GM18868 (cell line): ENCODE results near the gene CACNB2.
A peak's percentile ranks its signal among the peaks of the same experiment; 100 is the strongest.

Experiments used
- ATAC-seq: cut with Tn5 transposase; IDR thresholded peaks from one replicate; pipeline ENCODE4 v1.9.1; 2021; ENCODE audit warnings: mild to moderate bottlenecking, moderate library complexity; ENCODE audit not compliant: unreplicated experiment

CACNB2 gene

GRCh38 chr10:18140149-18140956, at the start of gene CACNB2:
CACNB2 (plus strand) TSS chr10:18140424.
- ATAC-seq = no peak

DNA sequence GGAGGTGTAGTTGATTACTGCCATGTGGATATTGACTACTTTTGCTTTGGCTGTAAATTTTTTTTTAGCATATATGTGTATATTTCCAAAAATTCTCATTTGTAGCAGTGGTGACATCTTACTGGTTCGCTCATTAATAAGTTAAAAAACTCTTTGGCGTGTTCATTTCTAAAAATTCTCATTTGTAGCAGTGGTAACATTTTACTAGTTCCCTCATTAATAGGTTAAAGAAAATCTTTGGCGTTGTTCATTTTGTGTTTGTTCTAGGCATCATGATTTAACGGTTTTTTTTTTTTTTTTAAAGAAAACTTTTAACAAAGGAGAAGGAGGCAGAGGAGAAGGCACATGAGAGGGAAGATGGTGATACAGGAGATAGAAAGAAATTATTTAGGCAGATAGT, 45.9 kb upstream of the CACNB2 start:
- ATAC-seq = no peak

GRCh38 chr10:18094793-18095192, 45.4 kb upstream of the CACNB2 start:
- ATAC-seq = no peak

DNA sequence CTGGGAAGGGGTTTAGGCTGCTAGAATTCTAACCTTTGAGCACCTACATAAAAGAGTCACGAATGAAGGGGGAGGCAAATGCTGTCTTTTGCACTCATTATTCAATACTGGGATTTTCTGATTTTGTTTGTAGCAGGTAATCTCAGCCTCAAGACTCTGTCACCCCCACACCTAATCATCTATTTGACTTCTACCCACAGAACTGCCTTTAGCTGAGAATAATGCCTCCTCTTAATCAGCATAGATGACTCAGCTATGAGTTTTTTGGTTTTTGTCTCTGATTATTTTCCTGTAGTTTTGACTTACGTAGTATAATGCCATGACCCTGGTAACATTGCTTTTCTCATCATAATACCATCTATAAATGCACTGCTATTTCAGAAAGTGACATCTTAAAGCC, 42.7 kb upstream of the CACNB2 start:
- no peak for ATAC-seq

- no peak for ATAC-seq
Observed at GRCh38 chr10:18098201-18098600, 42.0 kb upstream of the CACNB2 start.

DNA sequence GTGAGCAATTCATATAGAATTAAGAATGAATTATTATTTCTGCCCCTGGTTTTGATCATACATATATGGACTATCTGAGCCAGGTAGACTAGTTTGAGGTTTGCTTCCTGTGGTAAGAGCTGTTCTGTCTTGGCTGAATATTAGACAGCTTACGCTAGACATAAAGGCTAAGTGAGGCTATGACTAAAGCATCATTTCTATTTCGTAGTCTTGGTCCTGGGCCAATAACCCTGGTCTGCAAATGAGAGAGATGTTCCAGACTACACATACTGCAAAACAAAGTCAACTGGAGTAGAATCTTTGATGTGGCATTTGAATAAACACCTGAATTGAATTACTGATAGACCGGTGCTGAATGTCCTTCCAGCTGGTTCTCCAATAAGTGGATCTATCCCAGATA, 40.8 kb upstream of the CACNB2 start:
- ATAC-seq = no peak

GRCh38 chr10:18100669-18101068, 39.6 kb upstream of the CACNB2 start:
- no peak for ATAC-seq

- ATAC-seq = no peak
Observed at GRCh38 chr10:18102404-18102803, 37.8 kb upstream of the CACNB2 start.

DNA sequence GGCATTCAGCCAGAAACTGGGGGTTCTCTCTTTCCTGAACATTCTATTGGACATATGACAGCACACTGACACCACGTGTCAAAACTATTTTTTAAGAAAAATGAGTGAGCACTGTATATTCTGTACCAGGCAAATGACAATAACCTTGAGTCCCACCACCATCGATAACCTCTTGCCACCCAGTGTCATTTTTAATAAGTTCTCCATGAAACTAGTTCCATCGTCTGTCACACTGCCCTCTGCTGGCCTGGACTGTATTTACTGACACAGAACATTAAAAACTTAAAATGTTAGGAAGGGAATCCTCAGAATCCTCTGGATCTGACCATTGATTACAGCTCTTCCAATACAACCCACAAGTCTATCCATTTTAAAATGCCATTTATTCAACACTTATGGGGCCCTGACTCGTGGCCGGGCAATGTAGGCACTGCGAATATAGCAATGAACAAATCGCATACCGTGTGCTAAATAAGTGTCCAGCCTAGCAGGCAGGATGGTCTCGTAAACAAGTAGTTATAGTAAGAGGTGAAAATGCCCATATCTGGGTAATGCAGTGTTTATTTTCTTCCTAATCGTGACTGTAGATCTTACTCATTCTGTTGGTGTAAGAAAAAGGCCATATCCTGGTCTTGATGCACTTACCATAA, 35.9 kb upstream of the CACNB2 start:
- ATAC-seq = peak; percentile 59

DNA sequence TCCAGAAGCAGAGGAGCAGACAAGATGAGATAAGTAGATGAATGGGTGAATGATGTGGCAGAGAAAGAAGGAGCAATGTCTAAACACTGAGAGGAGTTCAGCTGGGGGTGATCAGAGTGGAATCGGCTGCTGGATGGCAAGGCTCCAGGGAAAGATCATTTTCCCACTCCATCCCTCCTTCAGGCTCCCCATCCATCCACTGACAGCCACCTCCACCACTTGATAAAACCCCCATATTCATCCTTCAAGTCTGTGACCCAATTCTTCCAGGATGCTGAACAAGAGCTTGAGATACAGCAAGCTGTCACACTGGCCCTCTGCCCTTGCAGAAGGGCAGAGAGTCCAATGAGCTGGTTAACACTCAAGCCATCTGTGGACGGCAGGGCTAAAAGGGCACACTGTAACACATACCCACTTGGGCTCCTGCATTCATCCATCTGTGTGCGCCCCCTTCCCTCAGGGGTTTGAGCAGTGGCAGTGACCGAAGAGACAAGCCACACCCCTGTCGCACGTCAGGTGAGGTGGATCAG, 30.8 kb upstream of the CACNB2 start:
- no peak for ATAC-seq

DNA sequence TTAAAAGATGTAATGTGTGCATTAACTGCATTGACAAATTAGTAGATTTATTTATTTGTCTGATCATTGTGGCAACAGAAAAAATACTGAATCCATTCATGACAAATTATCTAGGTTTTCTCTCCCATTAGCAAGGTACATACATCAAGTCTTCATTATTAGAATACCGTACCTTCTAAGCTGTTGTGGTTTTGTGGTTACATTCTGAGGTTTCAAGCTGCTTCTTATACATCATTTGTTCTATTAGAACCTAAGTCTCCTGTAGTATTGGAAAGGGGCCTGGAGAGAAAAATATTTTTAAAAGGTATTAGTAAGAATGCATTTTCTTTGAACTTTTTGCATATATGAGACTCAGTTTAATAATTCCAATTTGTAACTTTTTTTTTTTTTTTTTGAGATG, 26.3 kb upstream of the CACNB2 start:
- no peak for ATAC-seq

DNA sequence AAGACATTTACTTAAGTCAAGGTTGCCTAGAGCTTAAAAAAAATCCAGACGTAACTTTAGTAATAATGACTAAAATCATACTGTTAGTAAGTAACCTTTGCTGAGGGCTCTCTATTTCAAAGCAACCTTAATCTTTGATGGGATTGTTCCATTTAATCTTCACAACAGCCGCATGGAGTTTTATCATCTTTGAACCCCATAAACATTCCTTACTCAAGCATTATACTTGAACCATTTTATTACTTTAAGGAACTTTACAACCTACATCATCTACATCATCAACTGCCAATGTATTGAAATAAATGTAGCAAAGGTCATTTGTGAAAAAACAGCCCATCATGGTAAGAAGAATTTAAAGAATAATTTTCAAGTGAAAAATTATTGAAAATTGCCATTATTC, 22.9 kb upstream of the CACNB2 start:
- ATAC-seq = no peak

DNA sequence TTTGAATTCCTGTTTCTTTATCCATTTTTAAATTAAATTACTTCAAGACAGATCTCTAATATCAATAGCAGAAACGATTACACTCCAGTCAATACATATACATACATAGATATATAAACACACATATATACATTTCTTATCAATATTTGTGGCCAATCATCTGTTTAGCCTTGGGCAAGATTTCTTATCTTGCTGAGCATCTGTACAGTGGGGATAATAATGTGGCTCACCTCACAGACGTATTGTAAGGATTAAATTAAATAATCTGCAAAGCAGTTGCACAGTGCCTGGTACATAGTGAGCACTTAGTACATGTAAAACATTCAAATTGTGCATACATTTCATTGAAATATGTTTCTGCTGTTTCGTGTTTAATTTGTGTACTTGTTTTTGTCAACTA, 17.5 kb upstream of the CACNB2 start:
- no peak for ATAC-seq

GRCh38 chr10:18133046-18133445, 7.2 kb upstream of the CACNB2 start:
- no peak for ATAC-seq

DNA sequence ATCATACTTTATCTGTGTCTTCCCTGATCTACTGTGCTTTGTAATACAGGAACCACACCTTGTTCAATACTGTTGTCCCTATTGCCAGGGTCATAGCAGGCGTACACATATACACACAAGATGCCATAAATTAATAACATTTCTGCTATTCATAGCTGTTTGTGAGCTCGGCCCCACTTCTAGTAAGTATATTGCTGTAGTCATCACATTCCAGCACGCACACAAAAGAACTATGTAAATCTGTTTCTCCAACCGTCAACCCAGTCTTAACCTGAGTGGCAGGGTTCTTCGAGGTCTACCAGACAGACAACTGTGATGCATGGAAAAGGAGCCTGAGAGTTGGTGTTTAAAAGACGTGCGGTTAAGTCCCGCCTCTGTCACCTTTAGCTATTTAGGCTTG, 5.7 kb upstream of the CACNB2 start:
- ATAC-seq = no peak

DNA sequence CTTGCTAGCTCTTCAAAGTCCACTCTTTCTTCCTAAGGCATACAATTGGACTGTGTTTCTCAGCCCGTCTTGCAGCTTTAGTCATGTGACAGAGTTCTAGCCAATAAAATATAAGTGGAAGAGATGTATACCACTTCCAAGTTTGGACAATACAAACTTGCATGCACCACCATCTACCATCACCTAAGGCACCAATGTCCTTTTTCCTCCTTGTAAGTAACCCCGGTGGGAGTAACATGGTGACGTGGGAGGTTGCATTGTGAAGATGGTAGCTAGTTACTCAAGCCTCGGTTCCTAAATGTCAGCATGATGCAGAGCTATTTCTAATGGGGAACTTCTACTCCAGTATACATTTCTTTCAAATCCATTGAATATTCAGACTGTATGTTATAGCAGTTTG, 5.3 kb upstream of the CACNB2 start:
- no peak for ATAC-seq

DNA sequence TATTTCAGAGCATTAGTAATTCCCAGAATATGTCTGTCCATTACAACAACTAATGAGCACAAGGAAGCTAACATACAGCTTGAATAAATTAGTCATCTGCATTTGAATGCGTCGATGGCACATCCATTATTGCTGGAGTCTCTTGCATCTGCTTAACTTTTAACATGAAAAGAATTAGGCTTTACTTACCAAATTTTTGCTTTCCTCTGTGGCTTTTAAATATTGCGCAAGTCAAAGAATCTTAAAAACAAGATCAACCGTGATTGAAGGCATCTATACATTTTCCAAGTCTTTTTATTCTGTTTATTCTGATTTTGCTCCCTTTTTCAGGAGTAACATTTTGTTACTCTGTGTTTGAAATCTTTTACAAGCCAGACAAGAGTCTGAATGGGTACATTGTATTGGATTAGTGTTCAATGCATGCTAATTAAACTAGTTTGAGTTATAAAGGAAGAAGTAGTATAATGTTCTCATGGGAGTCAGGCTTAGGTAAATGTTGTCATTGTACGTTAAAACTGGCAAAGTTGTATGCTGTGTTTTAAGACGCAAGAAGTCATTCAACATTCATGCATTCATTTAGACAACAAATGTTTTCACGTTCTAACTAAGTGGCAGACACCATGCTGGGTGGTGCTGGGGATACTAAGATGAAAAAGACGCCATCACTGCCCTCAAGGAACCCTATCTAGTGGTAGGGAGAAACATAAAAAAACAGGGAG, 4.0 kb upstream of the CACNB2 start:
- no peak for ATAC-seq

- no peak for ATAC-seq
Observed at GRCh38 chr10:18137111-18137510, 3.1 kb upstream of the CACNB2 start.

DNA sequence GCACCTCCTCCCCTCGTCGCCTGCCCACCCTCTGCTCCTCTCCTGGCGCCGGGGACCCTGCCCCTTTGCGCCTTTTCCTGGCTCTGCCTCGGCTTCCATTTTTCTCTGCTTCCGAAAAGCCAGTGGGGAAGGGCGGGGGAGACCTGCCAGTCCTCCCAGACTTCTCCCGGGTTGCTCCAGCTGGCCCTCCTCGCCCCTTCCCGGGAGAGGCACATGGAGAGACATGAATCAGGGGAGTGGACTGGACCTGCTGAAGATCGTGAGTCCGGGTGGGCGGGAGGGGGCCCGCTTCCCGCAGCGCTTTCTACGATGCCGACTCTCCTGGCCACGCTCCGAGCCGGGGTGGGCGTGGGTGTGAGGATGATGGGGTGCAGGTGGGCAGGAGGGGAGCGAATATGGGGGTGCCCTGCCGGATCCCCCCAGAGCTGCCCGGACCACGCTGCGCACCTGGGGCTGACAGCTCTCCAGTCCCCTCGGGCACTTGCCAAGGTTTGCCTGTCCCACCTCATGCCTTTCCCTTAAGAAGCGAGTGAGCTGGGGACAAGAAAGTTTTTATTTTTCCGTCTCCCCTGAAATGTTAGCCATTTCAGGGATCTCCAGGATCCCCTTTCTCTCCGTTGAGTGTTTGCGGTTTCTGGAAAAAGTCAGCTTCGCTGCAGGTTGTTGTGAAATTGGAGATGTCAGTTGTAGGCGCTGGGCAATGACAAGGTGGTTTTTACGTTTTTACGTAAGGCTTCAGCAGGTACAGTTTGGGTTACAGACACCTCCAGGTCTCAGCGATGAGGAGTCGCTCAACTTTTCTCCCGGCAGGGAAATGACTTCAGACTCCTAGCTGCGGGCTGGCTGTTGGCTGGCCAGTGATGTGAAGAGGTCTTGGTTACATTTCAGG, 977 bp downstream of the CACNB2 start:
- ATAC-seq = no peak

DNA sequence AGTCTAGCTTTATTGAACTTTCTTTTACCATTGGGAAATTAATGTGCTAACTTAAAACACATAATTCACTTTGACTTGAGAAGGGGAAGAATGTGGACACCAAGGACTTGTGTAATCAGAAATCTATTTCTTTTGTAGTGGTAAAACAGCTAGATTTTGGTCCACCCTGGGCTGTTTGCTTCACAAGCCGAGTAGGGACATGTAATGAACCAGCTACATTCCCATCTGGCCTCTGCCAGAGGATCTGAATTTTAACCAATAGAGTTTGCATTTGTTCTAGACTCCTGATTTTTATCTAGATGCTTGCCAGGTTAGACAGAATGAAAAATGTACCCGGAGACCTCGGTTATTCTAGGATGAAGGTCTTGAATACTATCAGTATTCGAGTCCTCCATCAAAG, 1.9 kb downstream of the CACNB2 start:
- ATAC-seq = no peak

GRCh38 chr10:18144396-18144795, 4.2 kb downstream of the CACNB2 start:
- ATAC-seq = no peak
